Left lung (tissue), 10 donors: ENCODE results near the gene CFAP43. TPM values are rescaled to one million over a fixed set of nuclear protein-coding genes. Genes with fewer than 3 reads are reported as not detected.

Experiments used
- ATAC-seq: fragments of 200-7000 bp; cut with Tn5 transposase; one replicate; pipeline ENCODE4 v1.9.1; 2020; ENCODE audit warnings: moderate library complexity
- DNase-seq, 4 donors: peaks; one replicate each; pipeline ENCODE4 v3.0.0-alpha.2; 2013 to 2020
- H3K27ac ChIP-seq, 2 donors: fragments of 200-600 bp; sonication (generic) in 1 of 2; one replicate each; pipeline versions ENCODE4 v1.5.0 to v1.8.0; 2020 to 2021
- H3K27me3 ChIP-seq, 2 donors: fragments of 200-600 bp; sonication (generic) in 1 of 2; one replicate each; pipeline versions ENCODE4 v1.5.0 to v1.8.0; 2020 to 2021
- H3K36me3 ChIP-seq, 2 donors: fragments of 200-600 bp; sonication (generic) in 1 of 2; one replicate each; pipeline versions ENCODE4 v1.5.0 to v1.8.0; 2020 to 2021
- H3K4me1 ChIP-seq, 2 donors: fragments of 200-600 bp; one replicate each; pipeline ENCODE4 v1.8.0; 2021
- H3K4me3 ChIP-seq, 2 donors: fragments of 200-600 bp; sonication (generic) in 1 of 2; one replicate each; pipeline versions ENCODE4 v1.5.0 to v1.8.0; 2020 to 2021; ENCODE audit warnings: mild to moderate bottlenecking in 1 of 2
- H3K9me3 ChIP-seq, 2 donors: fragments of 200-600 bp; sonication (generic) in 1 of 2; one replicate each; pipeline versions ENCODE4 v1.5.0 to v1.8.0; 2020 to 2021
- CTCF ChIP-seq, 2 donors: fragments of 200-600 bp; sonication (generic) in 1 of 2; IDR thresholded peaks; one replicate each; pipeline versions ENCODE4 v1.5.0 to v1.8.0; 2021; ENCODE audit warnings: antibody characterized with exemption in 2 of 2
- intact Hi-C, 2 donors: fragments of 100-400 bp; cut with DNase I; formaldehyde crosslinking; loops; one replicate each; pipeline versions ENCODE4 v1.11.2 to v1.14.2; 2022
- polyA plus RNA-seq, 6 donors: library from polyadenylated mRNA; unstranded; fragments of 120-200 nt; gene quantifications; one replicate each; pipeline ENCODE4 v1.2.1, GENCODE V29; 2013; ENCODE audit not compliant: insufficient read length in 6 of 6
- total RNA-seq, 2 donors: library from RNA; stranded (reverse); fragmentation: NEBNext Ultra II Directional; extraction: Animal tissue kit (Norgen Biotek cat#: 25700); gene quantifications; one replicate each; pipeline ENCODE4 v1.2.1, GENCODE V29; 2021
- donor health status: DM: no; HTN: yes; CAD: no.
- donor health status: DM: no; HTN: no; CAD: no.

CFAP43 gene
- total and polyA plus RNA-seq, 8 donors = 0.70 to 24.5 (median 11.9) TPM

GRCh38 chr10:104235801-104236200 is 3.6 kb upstream of the CFAP43 start:
- H3K27me3 ChIP-seq = peaks cover 0 to 9% of the 10 kb centered on the region in 2 donors
- H3K36me3 ChIP-seq = no peaks in the 10 kb centered on the region
- H3K4me3 ChIP-seq = no peak overlapping the region
- intact Hi-C loops = no loop called here
- H3K9me3 ChIP-seq = peaks cover 0 to 12% of the 10 kb centered on the region in 2 donors
- no peak for TF ChIP-seq CTCF (IDR thresholded peaks at IDR 0.05)
- ATAC-seq (no peak), DNase-seq (no peak)
- peaks cover 0 to 12% of the 10 kb centered on the region in 2 donors for H3K4me1 ChIP-seq
- H3K27ac ChIP-seq = no peak overlapping the region

GRCh38 chr10:104234934-104235333 is 2.8 kb upstream of the CFAP43 start:
- Histone ChIP-seq H3K9me3 (peaks cover 0 to 12% of the 10 kb centered on the region in 2 donors), H3K27me3 (peaks cover 0 to 15% of the 10 kb centered on the region in 2 donors), H3K4me1 (peaks cover 0 to 12% of the 10 kb centered on the region in 2 donors), H3K36me3 (no peaks in the 10 kb centered on the region), H3K27ac (no peak overlapping the region), H3K4me3 (no peak overlapping the region)
- intact Hi-C loops = no loop called here
- no peak for DNase-seq
- ATAC-seq = no peak
- no peak for TF ChIP-seq CTCF (IDR thresholded peaks at IDR 0.05)

GRCh38 chr10:104233817-104234216 is 1.7 kb upstream of the CFAP43 start:
- intact Hi-C loops = no loop called here
- no peak overlapping the region for H3K27ac ChIP-seq
- ATAC-seq (no peak), DNase-seq (no peak)
- peaks cover 0 to 15% of the 10 kb centered on the region in 2 donors for H3K27me3 ChIP-seq
- H3K36me3 ChIP-seq = no peaks in the 10 kb centered on the region
- no peak for TF ChIP-seq CTCF (IDR thresholded peaks at IDR 0.05)
- no peak overlapping the region for H3K4me3 ChIP-seq
- H3K9me3 ChIP-seq = peaks cover 0 to 12% of the 10 kb centered on the region in 2 donors
- peaks cover 0 to 12% of the 10 kb centered on the region in 2 donors for H3K4me1 ChIP-seq

- Histone ChIP-seq H3K4me3 (peak overlapping the region; percentile 71 to 88), H3K27ac (no peak overlapping the region), H3K27me3 (peaks cover 0 to 15% of the 10 kb centered on the region in 2 donors), H3K4me1 (peaks cover 0 to 12% of the 10 kb centered on the region in 2 donors), H3K9me3 (peaks cover 0 to 12% of the 10 kb centered on the region in 2 donors), H3K36me3 (no peaks in the 10 kb centered on the region)
- peak in 1 of 4 donors; percentile 57 for DNase-seq
- intact Hi-C loops = no loop called here
- TF ChIP-seq CTCF (IDR thresholded peaks at IDR 0.05) = no peak
- peak; percentile 47 for ATAC-seq
Measured at GRCh38 chr10:104232613-104233102, 494 bp upstream of the CFAP43 start.

- no peaks in the 10 kb centered on the region for H3K36me3 ChIP-seq
- TF ChIP-seq CTCF (IDR thresholded peaks at IDR 0.05) = no peak
- H3K27me3 ChIP-seq = peaks cover 0 to 15% of the 10 kb centered on the region in 2 donors
- H3K4me3 ChIP-seq = no peak overlapping the region
- ATAC-seq (no peak), DNase-seq (no peak)
- peaks cover 0 to 12% of the 10 kb centered on the region in 2 donors for H3K4me1 ChIP-seq
- H3K27ac ChIP-seq = no peak overlapping the region
- intact Hi-C loops = no loop called here
- H3K9me3 ChIP-seq = peaks cover 0 to 11% of the 10 kb centered on the region in 2 donors
Measured at GRCh38 chr10:104230490-104230889, 1.7 kb downstream of the CFAP43 start.
